Prostate gland (tissue), 2 donors: ENCODE measurements around the gene SLC38A10. TPM values are rescaled to one million over a fixed set of nuclear protein-coding genes. Genes with fewer than 3 reads are reported as not detected.
A peak's percentile ranks its signal among the peaks of the same experiment; 100 is the strongest.

Source experiments
- DNase-seq: peaks from one replicate; pipeline ENCODE4 v3.0.0-alpha.2; 2019; ENCODE audit warnings: low spot score
- H3K27ac ChIP-seq, 2 donors: fragments of 200-600 bp; sonication (generic); 2 replicates each; pipeline ENCODE4 v1.5.1; 2017 to 2019
- H3K27me3 ChIP-seq: fragments of 200-600 bp; sonication (generic); replicated peaks from 2 replicates; pipeline ENCODE4 v1.5.1; 2019; ENCODE audit not compliant: insufficient read depth
- H3K36me3 ChIP-seq, 2 donors: fragments of 200-600 bp; sonication (generic); 1 replicate in 1 of 2; 2 replicates in 1 of 2; pipeline versions ENCODE4 v1.5.1 to v1.8.1; 2017 to 2019
- H3K4me1 ChIP-seq: fragments of 200-600 bp; sonication (generic); replicated peaks from 2 replicates; pipeline ENCODE4 v1.5.1; 2019
- H3K4me3 ChIP-seq, 2 donors: fragments of 200-600 bp; sonication (generic); 2 replicates each; pipeline ENCODE4 v1.5.1; 2017 to 2019
- H3K9me3 ChIP-seq: fragments of 200-600 bp; sonication (generic); 2 replicates; pipeline ENCODE4 v1.5.1; 2017
- CTCF ChIP-seq, 4 experiments: fragments of 200-600 bp in 2 of 4; fragments of 450-650 bp in 2 of 4; sonication (generic) in 2 of 4; IDR thresholded peaks; 1 replicate in 3 of 4; 2 replicates in 1 of 4; pipeline ENCODE4 v1.5.1; 2016 to 2019; ENCODE audit warnings: antibody characterized with exemption in 4 of 4, mild to moderate bottlenecking in 2 of 4, moderate library complexity in 2 of 4
- POLR2A ChIP-seq: fragments of 450-650 bp; IDR thresholded peaks from one replicate; pipeline ENCODE4 v1.6.1; 2016; ENCODE audit warnings: antibody characterized with exemption, mild to moderate bottlenecking
- POLR2AphosphoS5 ChIP-seq: sonication (generic); formaldehyde crosslinking; IDR thresholded peaks from one replicate; pipeline ENCODE4 v1.6.1; 2017; ENCODE audit warnings: antibody characterized with exemption
- WGBS: methylation state at CpG from one replicate; pipeline ENCODE4 v1.1.5; 2018; 5-methylcytosine and 5-hydroxymethylcytosine counted together
- intact Hi-C: fragments of 100-400 bp; cut with DNase I; formaldehyde crosslinking; loops from one replicate; pipeline ENCODE4 v1.14.2; 2022
- total RNA-seq, 2 donors: library from RNA; depleted of rRNA; stranded (reverse); fragments of >200 nt; gene quantifications; one replicate each; pipeline ENCODE4 v1.1.0, GENCODE V29; 2016

SLC38A10 gene
- total RNA-seq, 2 donors from 2014 or later: 104 to 167 TPM

- no peaks in the 10 kb centered on the region for H3K27me3 ChIP-seq
- intact Hi-C loops: no loop called here
- H3K9me3 ChIP-seq: no peaks in the 10 kb centered on the region
- WGBS: 0% methylated on average over 14 of the region's 26 CpGs
- H3K4me1 ChIP-seq: peaks cover 7% of the 10 kb centered on the region
- no peaks in the 10 kb centered on the region for H3K36me3 ChIP-seq
- DNase-seq: no peak
- H3K27ac ChIP-seq: peak overlapping the region in 1 of 2 donors; percentile 30
- peak overlapping the region; percentile 87 to 98 for H3K4me3 ChIP-seq
- TF ChIP-seq POLR2A (no peak), CTCF (IDR thresholded peaks at IDR 0.05) (no peak), POLR2AphosphoS5 (no peak)
Observed at GRCh38 chr17:81238490-81238814, 56.7 kb downstream of the SLC38A10 start.

GRCh38 chr17:81237591-81238489, 57.3 kb downstream of the SLC38A10 start:
- Histone ChIP-seq H3K36me3 (no peaks in the 10 kb centered on the region), H3K27me3 (no peaks in the 10 kb centered on the region), H3K4me3 (peak overlapping the region; percentile 87 to 98), H3K4me1 (peaks cover 7% of the 10 kb centered on the region), H3K27ac (peak overlapping the region in 1 of 2 donors; percentile 30), H3K9me3 (no peaks in the 10 kb centered on the region)
- intact Hi-C loops: no loop called here
- no peak for TF ChIP-seq CTCF (IDR thresholded peaks at IDR 0.05)
- TF ChIP-seq POLR2A: no peak
- TF ChIP-seq POLR2AphosphoS5: no peak
- no peak for DNase-seq
- WGBS: 49% methylated on average over 35 of the region's 36 CpGs

- H3K9me3 ChIP-seq: no peaks in the 10 kb centered on the region
- H3K4me3 ChIP-seq: no peak overlapping the region
- 96% methylated on average over 13 of the region's 21 CpGs for WGBS
- H3K36me3 ChIP-seq: no peaks in the 10 kb centered on the region
- no peaks in the 10 kb centered on the region for H3K27me3 ChIP-seq
- no peak for DNase-seq
- no peak overlapping the region for H3K27ac ChIP-seq
- TF ChIP-seq POLR2A (no peak), POLR2AphosphoS5 (no peak), CTCF (IDR thresholded peaks at IDR 0.05) (no peak)
- peaks cover 7% of the 10 kb centered on the region for H3K4me1 ChIP-seq
- intact Hi-C loops: no loop called here
Observed at GRCh38 chr17:81236784-81237183, 58.3 kb downstream of the SLC38A10 start.

GRCh38 chr17:81235822-81236740, 59.0 kb downstream of the SLC38A10 start:
- intact Hi-C loops: no loop called here
- Histone ChIP-seq H3K27me3 (no peaks in the 10 kb centered on the region), H3K4me3 (no peak overlapping the region), H3K36me3 (peaks cover 0 to 4% of the 10 kb centered on the region in 2 donors), H3K9me3 (no peaks in the 10 kb centered on the region), H3K4me1 (peaks cover 7% of the 10 kb centered on the region), H3K27ac (no peak overlapping the region)
- WGBS: 88% methylated on average over 29 of the region's 32 CpGs
- no peak for TF ChIP-seq CTCF (IDR thresholded peaks at IDR 0.05)
- TF ChIP-seq POLR2A: no peak
- TF ChIP-seq POLR2AphosphoS5: no peak
- DNase-seq: no peak
